OCI-LY1 (cell line): ENCODE measurements around the gene HEPACAM.

ENCODE experiments used
- EZH2 ChIP-seq: fragments of 200-600 bp; sonication (generic), shearing (Covaris generic); IDR thresholded peaks from 2 replicates; pipeline ENCODE4 v1.8.0; 2017; ENCODE audit warnings: borderline replicate concordance, mixed run types, mild to moderate bottlenecking, antibody characterized with exemption, low read length, moderate library complexity, mixed read lengths
- TF ChIP-seq, protein P1 (sequence below): fragments of 200-600 bp; sonication (generic), shearing (Covaris generic); IDR thresholded peaks from 2 replicates; pipeline ENCODE4 v1.5.1; 2017; ENCODE audit warnings: mild to moderate bottlenecking, antibody characterized with exemption, low read length, moderate library complexity, mixed read lengths

DNA sequence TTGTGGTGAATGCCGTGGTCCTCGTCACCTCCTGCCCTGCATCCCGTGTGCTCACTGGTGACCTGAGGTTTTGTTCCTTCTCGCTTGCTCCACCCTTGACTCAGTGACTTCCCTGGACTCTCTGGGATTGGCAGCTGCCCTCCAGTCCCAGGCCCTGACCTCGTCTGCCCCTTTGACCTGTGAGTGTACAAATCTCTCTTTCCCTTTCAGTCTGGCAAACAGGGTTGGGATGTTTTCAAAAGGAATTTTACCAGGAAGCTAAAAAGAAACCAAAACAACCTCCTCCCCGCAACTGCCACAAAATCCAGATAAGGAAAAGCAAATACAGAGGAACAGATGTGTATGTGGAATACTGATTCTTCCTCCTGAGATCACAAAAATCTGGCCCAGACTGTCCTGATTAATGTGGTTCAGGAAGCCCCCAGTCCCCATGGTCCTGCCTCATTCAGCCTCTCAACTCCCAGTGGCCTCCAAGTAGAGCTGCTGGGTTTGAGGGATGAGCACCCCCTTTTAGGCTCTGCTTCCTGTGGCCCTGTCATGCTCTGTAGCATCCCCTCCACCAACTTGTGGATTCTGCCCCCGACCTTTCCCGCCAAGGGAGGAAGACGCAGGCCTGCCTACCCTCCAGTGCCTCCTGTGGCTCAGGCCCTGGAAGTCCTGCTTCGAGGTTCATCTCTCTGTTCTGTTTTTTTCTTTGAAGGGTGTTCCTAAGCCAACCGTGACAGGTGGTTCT, 53.3 kb downstream of the HEPACAM start:
- TF ChIP-seq, protein P1, sequence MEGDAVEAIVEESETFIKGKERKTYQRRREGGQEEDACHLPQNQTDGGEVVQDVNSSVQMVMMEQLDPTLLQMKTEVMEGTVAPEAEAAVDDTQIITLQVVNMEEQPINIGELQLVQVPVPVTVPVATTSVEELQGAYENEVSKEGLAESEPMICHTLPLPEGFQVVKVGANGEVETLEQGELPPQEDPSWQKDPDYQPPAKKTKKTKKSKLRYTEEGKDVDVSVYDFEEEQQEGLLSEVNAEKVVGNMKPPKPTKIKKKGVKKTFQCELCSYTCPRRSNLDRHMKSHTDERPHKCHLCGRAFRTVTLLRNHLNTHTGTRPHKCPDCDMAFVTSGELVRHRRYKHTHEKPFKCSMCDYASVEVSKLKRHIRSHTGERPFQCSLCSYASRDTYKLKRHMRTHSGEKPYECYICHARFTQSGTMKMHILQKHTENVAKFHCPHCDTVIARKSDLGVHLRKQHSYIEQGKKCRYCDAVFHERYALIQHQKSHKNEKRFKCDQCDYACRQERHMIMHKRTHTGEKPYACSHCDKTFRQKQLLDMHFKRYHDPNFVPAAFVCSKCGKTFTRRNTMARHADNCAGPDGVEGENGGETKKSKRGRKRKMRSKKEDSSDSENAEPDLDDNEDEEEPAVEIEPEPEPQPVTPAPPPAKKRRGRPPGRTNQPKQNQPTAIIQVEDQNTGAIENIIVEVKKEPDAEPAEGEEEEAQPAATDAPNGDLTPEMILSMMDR, result no peak
- TF ChIP-seq EZH2, result no peak
